ENCODE results near the gene LRRFIP1.
A peak's percentile ranks its signal among the peaks of the same experiment; 100 is the strongest.

Gene LRRFIP1

DNA sequence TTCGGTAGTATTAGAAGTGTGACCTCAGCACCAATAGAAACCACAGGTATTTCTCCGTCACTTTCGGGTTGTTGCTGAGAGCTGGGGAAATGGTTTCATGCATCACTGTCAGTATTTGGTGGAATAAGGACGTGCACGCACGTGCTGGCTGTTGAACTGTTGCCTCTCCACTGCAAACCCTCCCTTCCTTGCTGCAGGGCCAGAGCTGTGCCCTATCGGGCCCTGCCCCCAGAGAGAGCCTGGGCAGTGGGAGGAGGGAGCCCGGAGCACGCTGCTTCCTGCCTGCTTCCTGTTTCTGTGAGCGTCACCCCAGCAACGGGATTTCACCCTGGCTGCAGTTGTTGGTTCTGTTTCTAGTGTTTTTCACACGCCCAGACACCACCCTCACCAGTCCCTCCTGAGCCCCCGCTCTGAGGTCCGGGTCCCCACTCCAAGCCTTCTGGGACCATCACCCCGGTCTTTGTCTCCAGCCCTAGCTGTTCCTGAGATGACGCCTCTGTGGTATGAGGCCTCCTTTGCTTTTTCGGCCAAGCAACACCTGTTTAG is 47.4 kb downstream of the LRRFIP1 start:
- DNase-seq (peak; percentile 81), ATAC-seq (ENCODE audit: insufficient read depth, low read depth) (peak; percentile 71)
- TF ChIP-seq, protein P1, sequence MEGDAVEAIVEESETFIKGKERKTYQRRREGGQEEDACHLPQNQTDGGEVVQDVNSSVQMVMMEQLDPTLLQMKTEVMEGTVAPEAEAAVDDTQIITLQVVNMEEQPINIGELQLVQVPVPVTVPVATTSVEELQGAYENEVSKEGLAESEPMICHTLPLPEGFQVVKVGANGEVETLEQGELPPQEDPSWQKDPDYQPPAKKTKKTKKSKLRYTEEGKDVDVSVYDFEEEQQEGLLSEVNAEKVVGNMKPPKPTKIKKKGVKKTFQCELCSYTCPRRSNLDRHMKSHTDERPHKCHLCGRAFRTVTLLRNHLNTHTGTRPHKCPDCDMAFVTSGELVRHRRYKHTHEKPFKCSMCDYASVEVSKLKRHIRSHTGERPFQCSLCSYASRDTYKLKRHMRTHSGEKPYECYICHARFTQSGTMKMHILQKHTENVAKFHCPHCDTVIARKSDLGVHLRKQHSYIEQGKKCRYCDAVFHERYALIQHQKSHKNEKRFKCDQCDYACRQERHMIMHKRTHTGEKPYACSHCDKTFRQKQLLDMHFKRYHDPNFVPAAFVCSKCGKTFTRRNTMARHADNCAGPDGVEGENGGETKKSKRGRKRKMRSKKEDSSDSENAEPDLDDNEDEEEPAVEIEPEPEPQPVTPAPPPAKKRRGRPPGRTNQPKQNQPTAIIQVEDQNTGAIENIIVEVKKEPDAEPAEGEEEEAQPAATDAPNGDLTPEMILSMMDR (IDR thresholded peaks at IDR 0.05; ENCODE audit: borderline replicate concordance, extremely low read depth, low read length, poor library complexity, severe bottlenecking), result no peak
- no peak for TF ChIP-seq EZH2 (IDR thresholded peaks at IDR 0.05; ENCODE audit: borderline replicate concordance, low read depth, low read length, severe bottlenecking)
- Histone ChIP-seq H3K36me3 (ENCODE audit: insufficient read depth, low read length) (no peaks in the 10 kb centered on the region), H3K4me1 (ENCODE audit: insufficient read depth, low read length) (peaks cover 32% of the 10 kb centered on the region), H3K79me2 (ENCODE audit: insufficient read depth, low read length) (no peaks in the 10 kb centered on the region), H2AFZ (ENCODE audit: low read depth, low read length) (peak overlapping the region; percentile 92), H3K27ac (ENCODE audit: low read length) (peak overlapping the region; percentile 80), H3K4me2 (ENCODE audit: insufficient read depth, low read length) (peak overlapping the region; percentile 90), H3K4me3 (ENCODE audit: low read depth in 1 of 2, low read length in 2 of 2) (peak overlapping the region in 1 of 2 experiments; percentile 63; a peak in 2 of 4 replicates), H3K9me3 (ENCODE audit: insufficient read depth, low read length, severe bottlenecking) (no peaks in the 10 kb centered on the region), H4K20me1 (ENCODE audit: insufficient read depth, low read length) (no peaks in the 10 kb centered on the region), H3K27me3 (ENCODE audit: insufficient read depth, low read length, poor library complexity) (peaks cover 3% of the 10 kb centered on the region), H3K9ac (ENCODE audit: low read depth, low read length) (peak overlapping the region; percentile 60)

DNA sequence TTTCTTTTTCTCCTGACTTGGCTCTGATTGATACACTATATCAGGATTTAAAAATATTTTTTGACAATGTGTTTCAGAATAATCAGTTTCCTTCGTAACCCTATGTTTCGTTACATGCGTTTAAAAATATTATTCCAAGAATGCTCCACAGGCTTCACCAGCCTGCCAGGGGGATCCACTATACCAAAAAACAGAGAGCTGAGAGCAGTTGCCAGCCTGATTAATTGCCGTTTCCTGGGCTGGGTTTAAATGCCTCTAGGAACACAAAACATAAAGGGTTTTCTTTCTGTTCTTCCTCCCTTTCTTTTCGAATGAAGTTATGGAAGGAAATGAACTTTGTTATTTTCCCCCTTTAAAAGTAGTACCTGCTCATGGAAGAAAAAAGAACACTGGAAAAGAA is 47.9 kb downstream of the LRRFIP1 start:
- Histone ChIP-seq H3K36me3 (ENCODE audit: insufficient read depth, low read length) (no peaks in the 10 kb centered on the region), H3K4me2 (ENCODE audit: insufficient read depth, low read length) (peak overlapping the region; percentile 90), H2AFZ (ENCODE audit: low read depth, low read length) (peak overlapping the region; percentile 92), H3K27me3 (ENCODE audit: insufficient read depth, low read length, poor library complexity) (no peaks in the 10 kb centered on the region), H3K4me3 (ENCODE audit: low read depth in 1 of 2, low read length in 2 of 2) (peak overlapping the region in 1 of 2 experiments; percentile 63; a peak in 2 of 4 replicates), H3K9ac (ENCODE audit: low read depth, low read length) (peak overlapping the region; percentile 60), H3K79me2 (ENCODE audit: insufficient read depth, low read length) (no peaks in the 10 kb centered on the region), H3K27ac (ENCODE audit: low read length) (peak overlapping the region; percentile 80), H3K4me1 (ENCODE audit: insufficient read depth, low read length) (peaks cover 32% of the 10 kb centered on the region), H3K9me3 (ENCODE audit: insufficient read depth, low read length, severe bottlenecking) (no peaks in the 10 kb centered on the region), H4K20me1 (ENCODE audit: insufficient read depth, low read length) (no peaks in the 10 kb centered on the region)
- TF ChIP-seq, protein P1 (IDR thresholded peaks at IDR 0.05; ENCODE audit: borderline replicate concordance, extremely low read depth, low read length, poor library complexity, severe bottlenecking), result no peak
- no peak for TF ChIP-seq EZH2 (IDR thresholded peaks at IDR 0.05; ENCODE audit: borderline replicate concordance, low read depth, low read length, severe bottlenecking)
- DNase-seq (no peak), ATAC-seq (ENCODE audit: insufficient read depth, low read depth) (no peak)

DNA sequence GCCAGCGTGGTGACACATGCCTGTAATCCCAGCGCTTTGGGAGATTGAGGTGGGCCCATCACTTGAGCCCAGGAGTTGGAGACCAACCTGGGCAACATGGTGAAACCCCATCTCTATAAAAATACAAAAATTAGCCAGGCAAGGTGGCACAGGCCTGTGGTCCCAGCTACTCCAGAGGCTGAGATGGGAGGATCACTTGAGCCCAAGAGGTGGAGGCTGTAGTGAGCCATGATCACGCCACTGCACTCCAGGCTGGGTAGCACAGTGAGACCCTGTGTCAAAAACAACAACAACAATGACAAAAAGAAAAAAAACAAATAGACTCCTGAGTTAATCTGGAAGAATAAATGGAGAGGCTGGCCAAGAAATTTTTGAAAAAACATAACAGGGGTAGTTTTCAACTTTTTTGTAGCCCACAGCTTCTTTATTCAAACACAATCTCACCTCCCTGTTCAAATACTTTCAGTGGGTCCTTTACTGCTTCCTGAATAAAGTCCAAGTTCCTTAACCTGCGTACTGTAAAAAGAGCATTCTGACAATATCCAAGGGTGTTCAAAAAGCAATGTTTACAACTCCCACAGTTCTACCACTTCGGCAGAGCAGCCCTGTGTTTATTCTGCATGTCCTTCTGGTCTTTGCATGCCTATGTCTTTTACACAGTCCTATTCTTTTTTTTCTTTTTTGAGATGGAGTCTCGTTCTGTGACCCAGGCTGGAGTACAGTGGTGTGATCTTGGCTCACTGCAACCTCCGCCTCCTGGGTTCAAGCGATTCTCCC is 53.5 kb downstream of the LRRFIP1 start:
- Histone ChIP-seq H3K9me3 (ENCODE audit: insufficient read depth, low read length, severe bottlenecking) (no peaks in the 10 kb centered on the region), H3K4me1 (ENCODE audit: insufficient read depth, low read length) (no peaks in the 10 kb centered on the region), H3K36me3 (ENCODE audit: insufficient read depth, low read length) (no peaks in the 10 kb centered on the region), H3K4me2 (ENCODE audit: insufficient read depth, low read length) (no peak overlapping the region), H3K27ac (ENCODE audit: low read length) (no peak overlapping the region), H2AFZ (ENCODE audit: low read depth, low read length) (no peak overlapping the region), H3K27me3 (ENCODE audit: insufficient read depth, low read length, poor library complexity) (no peaks in the 10 kb centered on the region), H4K20me1 (ENCODE audit: insufficient read depth, low read length) (no peaks in the 10 kb centered on the region), H3K79me2 (ENCODE audit: insufficient read depth, low read length) (no peaks in the 10 kb centered on the region), H3K4me3 (ENCODE audit: low read depth in 1 of 2, low read length in 2 of 2) (no peak overlapping the region), H3K9ac (ENCODE audit: low read depth, low read length) (no peak overlapping the region)
- no peak for DNase-seq
- no peak for ATAC-seq (ENCODE audit: insufficient read depth, low read depth)
- TF ChIP-seq, protein P1 (IDR thresholded peaks at IDR 0.05; ENCODE audit: borderline replicate concordance, extremely low read depth, low read length, poor library complexity, severe bottlenecking), result no peak
- no peak for TF ChIP-seq EZH2 (IDR thresholded peaks at IDR 0.05; ENCODE audit: borderline replicate concordance, low read depth, low read length, severe bottlenecking)
